Stimulated activated CD4-positive, alpha-beta T cell treated with anti-CD3 and anti-CD28 coated beads, TNF-alpha, amount 100 ng/mL, for 4 hours (primary cell): ENCODE results near the gene PHF20.
"Not testable (repeated sequence)": the region's sequence is repeated elsewhere in the genome, so short reads cannot be mapped to it uniquely, and the experiment has no call there.

Experiments
- DNase-seq, 3 experiments: peaks; one replicate each; pipeline ENCODE4 v3.0.0-alpha.2; 2020; ENCODE audit warnings: low read depth in 3 of 3

The PHF20 gene

DNA sequence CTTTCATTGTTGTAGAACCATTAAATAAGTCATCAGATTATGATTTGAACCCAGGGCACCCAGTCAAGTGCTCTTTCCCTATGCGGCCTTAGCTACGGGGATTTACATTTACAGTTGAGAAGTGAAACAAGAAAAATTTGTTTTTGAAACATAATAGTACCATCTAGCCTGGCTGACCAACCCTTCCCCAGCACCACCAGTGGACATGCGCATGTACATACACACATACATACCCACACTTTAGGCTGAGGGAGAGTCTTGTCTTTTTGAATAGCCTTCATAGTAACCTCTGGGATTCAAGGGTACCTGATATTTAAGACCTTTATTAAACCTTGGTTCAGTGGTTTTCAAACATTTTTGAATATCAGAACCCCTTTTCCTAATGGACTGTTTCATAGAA is 148.7 kb downstream of the PHF20 start:
- no peak for DNase-seq

- no peak for DNase-seq
Measured at GRCh38 chr20:35929301-35929700, 157.5 kb downstream of the PHF20 start.

DNA sequence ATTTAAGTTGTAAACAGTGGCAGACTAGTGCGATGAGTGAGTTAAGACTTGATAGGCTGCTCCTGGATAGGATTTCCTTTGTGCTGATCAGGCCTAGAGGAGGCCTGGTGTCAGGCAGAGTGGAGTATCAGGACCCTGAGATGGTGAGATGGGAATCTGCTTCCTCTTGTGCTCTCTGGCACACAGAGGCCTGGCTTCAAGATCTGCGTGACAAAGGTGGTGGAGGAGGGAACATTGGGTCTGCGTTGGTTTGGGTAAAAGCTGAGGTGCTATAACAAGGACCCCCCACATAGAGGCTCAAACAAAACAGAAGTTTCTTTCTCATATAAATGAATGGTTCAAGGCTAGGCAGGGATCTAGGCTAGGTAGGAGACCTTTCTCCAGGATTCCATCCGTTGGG is 162.2 kb downstream of the PHF20 start:
- no peak for DNase-seq

DNA sequence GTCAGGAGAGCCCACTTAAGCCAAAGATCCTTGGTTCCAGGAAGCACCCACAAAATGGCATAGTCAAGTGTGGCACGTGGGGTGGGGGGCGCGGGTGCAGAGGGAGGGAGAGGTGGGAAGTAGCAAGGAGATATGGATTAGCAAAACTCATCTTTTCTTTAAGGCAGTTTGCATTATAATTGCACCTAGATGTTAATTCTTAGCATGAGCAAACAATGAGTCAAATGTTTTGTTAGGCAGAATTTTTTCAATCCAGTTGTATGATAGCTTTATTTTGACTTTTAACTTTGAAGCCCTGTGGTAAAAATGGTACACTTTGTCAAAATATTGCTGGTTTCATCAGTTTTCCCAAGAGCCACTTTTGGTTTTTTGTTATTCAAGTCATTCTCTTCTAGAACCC is 167.4 kb downstream of the PHF20 start:
- no peak for DNase-seq

- DNase-seq, result no peak
Measured at GRCh38 chr20:35941620-35942019, 169.8 kb downstream of the PHF20 start.

DNA sequence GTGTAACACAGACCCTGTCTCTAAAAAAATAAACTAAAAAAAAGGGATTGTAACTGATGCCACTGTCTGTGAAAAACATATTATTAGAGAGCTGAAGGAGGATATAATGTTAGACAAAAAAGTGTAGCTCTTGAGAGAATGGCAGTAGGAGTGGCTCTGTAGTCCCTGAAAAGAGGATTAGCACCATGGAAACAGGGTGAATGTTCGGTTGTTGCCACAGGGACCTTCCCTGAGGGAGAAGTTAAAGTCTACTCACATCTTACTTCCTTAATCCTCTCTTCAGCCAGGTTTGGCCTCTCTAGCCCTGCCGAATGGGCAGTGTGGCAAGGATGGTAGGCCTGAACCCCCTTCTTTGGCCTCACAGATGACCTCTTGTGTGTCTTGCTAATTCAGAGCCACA is 170.4 kb downstream of the PHF20 start:
- no peak for DNase-seq

DNA sequence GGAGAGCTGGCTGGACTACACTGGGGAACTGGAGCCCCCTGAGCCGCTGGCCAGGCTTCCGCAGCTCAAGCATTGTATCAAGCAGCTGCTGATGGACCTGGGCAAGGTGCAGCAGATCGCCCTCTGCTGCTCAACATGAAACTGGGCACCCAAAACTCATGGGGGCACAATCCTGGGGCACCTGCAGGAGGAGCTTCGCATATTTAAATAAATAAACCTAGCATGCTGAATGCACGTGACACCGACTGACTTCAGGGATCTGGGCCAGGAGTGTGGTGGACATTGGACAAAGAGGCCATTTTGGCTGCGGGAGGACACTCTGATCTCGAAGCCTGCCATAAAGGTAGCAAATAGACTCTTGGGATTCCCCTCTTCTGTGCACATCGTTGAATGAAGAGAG is 175.7 kb downstream of the PHF20 start:
- no peak for DNase-seq

GRCh38 chr20:35947907-35948306 is 176.1 kb downstream of the PHF20 start:
- no peak for DNase-seq

DNA sequence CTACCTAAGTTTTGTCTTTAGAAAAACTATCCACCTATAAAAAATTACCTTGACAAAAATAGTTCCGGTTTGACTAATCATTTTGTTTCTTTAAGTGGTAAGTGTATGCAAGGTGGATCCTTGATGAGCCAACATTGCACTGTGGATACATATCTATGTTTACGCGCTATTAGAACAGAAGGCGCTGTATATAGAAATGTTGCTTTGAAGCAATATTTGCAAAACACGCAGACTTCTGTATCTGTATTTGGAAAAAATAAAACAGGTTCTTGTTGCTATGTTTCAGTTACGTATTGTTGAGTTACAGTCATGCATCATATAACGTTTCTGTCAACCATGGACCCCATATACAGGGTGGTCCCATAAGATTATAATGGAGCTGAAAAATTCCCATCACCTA is 178.3 kb downstream of the PHF20 start:
- DNase-seq, result no peak

GRCh38 chr20:35952080-35952479 is 180.3 kb downstream of the PHF20 start:
- DNase-seq, result not testable (repeated sequence)

- DNase-seq, result no peak
Measured at GRCh38 chr20:35952480-35953386, 180.9 kb downstream of the PHF20 start.

DNA sequence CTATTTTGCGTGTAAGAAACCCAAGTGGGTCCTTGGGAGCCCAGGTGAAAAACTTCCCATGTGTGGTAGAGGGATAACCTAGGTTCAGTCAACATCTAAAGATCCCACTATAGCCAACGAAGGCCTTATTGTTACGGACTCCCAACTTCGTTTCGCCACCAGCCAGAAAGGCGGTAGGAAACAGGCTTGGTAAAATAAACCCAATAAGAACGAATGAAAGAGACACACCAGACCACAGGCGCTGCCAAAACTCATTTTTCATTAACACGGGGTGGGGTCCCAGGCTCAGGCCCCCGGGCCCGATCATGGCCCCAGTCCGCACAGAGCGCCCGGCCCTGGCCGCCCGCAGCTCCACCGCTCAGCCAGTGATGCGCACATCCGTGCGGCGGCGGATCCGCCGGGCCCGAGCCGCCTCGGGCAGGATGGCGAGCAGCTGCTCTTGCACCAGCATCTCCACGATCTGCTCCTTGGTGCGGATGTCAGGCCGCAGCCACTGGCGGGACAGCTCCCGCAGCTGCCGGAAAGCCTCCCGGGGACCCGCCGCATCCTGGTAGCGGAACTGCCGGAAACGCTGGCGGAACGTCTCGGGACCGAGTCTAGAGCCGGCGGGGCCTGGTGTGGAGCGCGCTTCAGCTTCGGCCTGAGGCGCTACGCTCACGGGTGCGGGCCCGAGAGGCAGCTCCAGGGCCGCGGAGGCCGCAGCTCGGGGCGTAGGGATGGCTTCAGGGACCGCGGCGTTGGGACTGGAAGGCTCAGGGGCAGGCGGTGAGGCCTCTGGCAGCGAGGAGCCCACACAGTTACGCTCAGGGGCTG is 181.8 kb downstream of the PHF20 start:
- DNase-seq, result peak; percentile 35 to 45 (median 36)

- peak; percentile 88 to 93 (median 92) for DNase-seq
Measured at GRCh38 chr20:35954200-35954906, 182.5 kb downstream of the PHF20 start, which contains the start of gene SCAND1. SCAND1 (minus strand) TSS chr20:35954502; CDS start chr20:35954284, 218 bp downstream.

DNA sequence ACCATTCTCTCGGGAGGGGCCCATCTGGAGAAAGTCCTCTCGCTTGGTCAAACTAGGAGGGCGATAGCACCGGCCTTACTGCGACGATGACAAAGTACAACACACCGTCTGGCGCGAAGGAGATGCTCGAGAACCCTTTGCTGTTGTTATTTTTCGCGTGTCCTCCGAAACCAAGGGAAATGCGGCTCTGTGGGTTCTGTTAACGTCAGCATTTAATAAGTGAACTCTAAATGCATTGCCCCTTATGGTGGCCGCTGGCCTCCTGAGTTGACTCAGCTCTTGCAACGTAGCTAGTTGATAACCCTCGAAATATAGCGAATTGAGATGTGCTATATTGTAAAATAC is 183.1 kb downstream of the PHF20 start:
- peak in 1 of 3 experiments; percentile 9 for DNase-seq

- no peak for DNase-seq
Measured at GRCh38 chr20:35956616-35957015, 184.8 kb downstream of the PHF20 start.

DNA sequence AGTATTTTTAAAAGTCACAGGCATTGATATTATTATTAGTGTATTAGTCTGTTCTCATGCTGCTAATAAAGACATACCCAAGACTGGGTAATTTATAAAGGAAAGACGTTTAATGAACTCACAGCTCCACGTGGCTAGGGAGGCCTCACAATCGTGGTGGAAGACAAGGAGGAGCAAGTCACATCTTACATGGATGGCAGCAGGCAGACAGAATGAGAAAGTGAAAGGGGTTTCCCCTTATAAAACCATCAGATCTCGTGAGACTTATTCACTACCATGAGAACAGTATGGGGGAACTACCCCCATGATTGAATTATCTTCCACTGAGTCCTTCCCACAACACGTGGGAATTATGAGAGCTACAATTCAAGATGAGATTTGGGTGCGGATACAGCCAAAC is 187.5 kb downstream of the PHF20 start:
- not testable (repeated sequence) for DNase-seq

DNA sequence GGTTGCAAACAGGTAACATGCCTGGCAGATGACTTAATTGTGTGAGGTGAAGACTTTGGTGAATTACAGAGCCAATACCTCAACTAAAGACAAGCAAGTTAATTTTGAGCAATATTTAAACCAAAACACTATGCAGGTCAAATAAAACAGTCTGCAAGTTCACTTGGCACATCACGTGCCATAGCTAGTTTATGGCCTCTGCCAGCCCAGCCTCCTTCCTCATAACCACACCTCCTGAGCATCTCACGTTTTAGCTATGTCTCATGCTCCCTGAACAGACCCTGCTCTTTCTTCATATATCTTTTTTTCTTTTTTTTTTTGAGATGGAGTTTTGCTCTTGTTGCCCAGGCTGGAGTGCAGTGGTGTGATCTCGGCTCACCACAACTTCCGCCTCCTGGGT is 192.1 kb downstream of the PHF20 start:
- DNase-seq, result no peak

DNA sequence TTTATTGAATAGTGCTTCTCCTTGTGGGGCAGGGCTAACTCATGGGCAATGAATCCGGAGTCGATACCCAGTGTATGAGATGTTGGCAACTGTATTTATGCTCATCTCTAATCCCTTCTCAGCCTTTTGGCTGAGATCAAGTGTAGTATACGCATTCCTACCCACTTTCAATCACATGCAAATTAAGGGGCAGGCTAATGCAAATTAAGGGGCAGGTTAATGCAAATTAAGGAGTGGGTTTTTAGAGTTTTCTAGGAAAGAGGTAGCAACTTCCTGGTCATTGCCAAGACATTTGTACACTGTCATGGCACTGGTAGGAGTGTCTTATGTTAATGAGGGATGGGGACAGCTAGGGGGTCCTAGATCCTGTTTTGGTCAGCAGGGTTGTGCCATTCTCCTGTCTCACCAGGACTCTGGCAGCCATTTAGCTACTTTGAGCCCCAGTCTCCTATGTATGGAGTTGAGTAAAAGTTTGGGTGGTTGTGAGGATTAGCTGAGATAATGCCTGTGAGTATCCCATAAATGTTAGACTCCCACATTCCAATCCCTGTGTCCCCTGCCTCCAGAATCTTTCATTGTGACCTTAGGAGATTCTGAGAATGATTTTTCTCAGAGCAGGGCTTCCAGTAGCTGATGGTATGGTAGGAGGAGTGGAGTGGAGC is 196.3 kb downstream of the PHF20 start, which contains the start of gene CNBD2:
Gene CNBD2 (plus strand): TSS at position 612 of the 662 bp plus-strand sequence. CDS start 173 bp downstream, outside the sequence.
- DNase-seq, result no peak

- DNase-seq, result no peak
Measured at GRCh38 chr20:35968930-35969329, 197.1 kb downstream of the PHF20 start.

DNA sequence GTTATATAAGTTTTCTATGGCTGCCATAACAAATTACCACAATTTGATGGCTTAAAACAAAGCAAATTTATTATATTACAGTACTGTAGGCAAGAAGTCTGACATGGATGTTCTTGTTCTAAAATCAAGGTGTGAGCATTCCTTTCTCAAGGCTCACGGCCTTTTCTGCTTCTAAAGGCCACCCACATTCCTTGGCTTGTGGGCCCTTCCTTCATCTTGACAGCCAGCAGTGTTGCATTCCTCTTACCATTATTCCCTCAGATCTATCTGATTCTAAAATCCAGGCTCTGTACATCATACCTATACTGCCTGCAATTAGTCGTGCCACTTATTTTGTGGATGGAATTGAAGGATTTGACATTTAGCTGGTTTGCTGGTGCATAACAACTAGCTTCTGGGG is 200.2 kb downstream of the PHF20 start:
- no peak for DNase-seq

GRCh38 chr20:35972462-35972861 is 200.6 kb downstream of the PHF20 start:
- DNase-seq, result no peak
